ENCODE data around the gene FBN2. TPM values are rescaled to one million over a fixed set of nuclear protein-coding genes. Genes with fewer than 3 reads are reported as not detected.

Gene FBN2
- 108 and 143 TPM in 2 replicates for total RNA-seq
- 41.0 and 56.7 TPM in 2 replicates for polyA plus RNA-seq

- TF ChIP-seq CTCF (IDR thresholded peaks at IDR 0.05; ENCODE audit: poor library complexity) (no peak), EZH2 (IDR thresholded peaks at IDR 0.05; ENCODE audit: borderline replicate concordance) (no peak), EZH2phosphoT487 (IDR thresholded peaks at IDR 0.05; ENCODE audit: low read depth, severe bottlenecking, unreplicated experiment) (no peak)
- DNase-seq (ENCODE audit: low spot score), result no peak
- Histone ChIP-seq H3K9me2 (replicated peaks; ENCODE audit: insufficient read depth) (no peaks in the 10 kb centered on the region), H3K9me3 (ENCODE audit: low read depth) (no peaks in the 10 kb centered on the region), H3K4me2 (peak within 1 kb of the TSS; percentile 95), H3K27me3 (peaks cover 14% of the 10 kb centered on the region), H4K20me1 (ENCODE audit: insufficient read depth, poor library complexity, severe bottlenecking) (peaks cover 9% of the 10 kb centered on the region), H3K27ac (peak within 1 kb of the TSS; percentile 83), H3K4me1 (ENCODE audit: insufficient read depth) (peaks cover 4% of the 10 kb centered on the region), H2AFZ (peak within 1 kb of the TSS; percentile 90), H3K4me3 (peak within 1 kb of the TSS; percentile 91), H3K79me2 (peaks cover 35% of the 10 kb centered on the region), H3K36me3 (replicated peaks; ENCODE audit: insufficient read depth, low read depth) (no peaks in the 10 kb centered on the region)
- under 1% methylated on average over 22 of the region's 26 CpGs for WGBS (ENCODE audit: low lambda C conversion rate, missing lambda C conversion rate)
Observed at GRCh38 chr5:128538000-128538249, at the start of gene FBN2. Gene FBN2 (minus strand): TSS chr5:128538245. CDS start chr5:128537603, 642 bp downstream.

DNA sequence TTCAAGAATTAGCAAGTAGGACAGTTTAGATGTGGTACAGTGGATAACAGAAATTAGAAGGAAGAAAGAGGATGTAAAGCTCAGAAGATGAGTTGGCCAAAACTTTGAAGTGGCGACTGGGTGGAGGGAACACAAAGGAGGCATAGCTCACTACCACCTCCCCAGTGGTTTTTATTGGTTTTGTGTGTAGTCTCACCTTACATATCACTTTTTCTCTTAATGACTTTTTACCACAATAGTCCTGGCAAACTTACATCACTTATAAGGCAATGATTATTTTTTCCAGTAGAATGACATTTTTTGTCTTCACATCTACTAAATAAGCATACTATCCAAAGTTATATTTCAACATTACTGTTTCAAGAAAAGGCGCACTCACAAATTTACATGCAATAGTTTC, 49.2 kb upstream of the FBN2 start:
- no peak overlapping the region for H3K27ac ChIP-seq
- TF ChIP-seq CTCF (IDR thresholded peaks at IDR 0.05; ENCODE audit: poor library complexity) (no peak), EZH2 (IDR thresholded peaks at IDR 0.05; ENCODE audit: borderline replicate concordance) (no peak), EZH2phosphoT487 (IDR thresholded peaks at IDR 0.05; ENCODE audit: low read depth, severe bottlenecking, unreplicated experiment) (no peak)
- no peak overlapping the region for H2AFZ ChIP-seq
- no peaks in the 10 kb centered on the region for H3K9me2 ChIP-seq (replicated peaks; ENCODE audit: insufficient read depth)
- H4K20me1 ChIP-seq (ENCODE audit: insufficient read depth, poor library complexity, severe bottlenecking), result no peaks in the 10 kb centered on the region
- no peak overlapping the region for H3K4me2 ChIP-seq
- no peak for DNase-seq (ENCODE audit: low spot score)
- WGBS (ENCODE audit: low lambda C conversion rate, missing lambda C conversion rate), result 89% methylated on average over 2 of the region's 2 CpGs
- H3K9me3 ChIP-seq (ENCODE audit: low read depth), result no peaks in the 10 kb centered on the region
- no peaks in the 10 kb centered on the region for H3K79me2 ChIP-seq
- no peaks in the 10 kb centered on the region for H3K27me3 ChIP-seq
- no peaks in the 10 kb centered on the region for H3K4me1 ChIP-seq (ENCODE audit: insufficient read depth)
- no peaks in the 10 kb centered on the region for H3K36me3 ChIP-seq (replicated peaks; ENCODE audit: insufficient read depth, low read depth)
- no peak overlapping the region for H3K4me3 ChIP-seq

GRCh38 chr5:128586848-128587247, 48.8 kb upstream of the FBN2 start:
- 67% methylated on average over 1 of the region's 1 CpG for WGBS (ENCODE audit: low lambda C conversion rate, missing lambda C conversion rate)

More at GRCh38 chr5:128586848-128587247, 48.8 kb upstream of the FBN2 start:
- Histone ChIP-seq H3K4me3 (no peak overlapping the region), H3K4me2 (no peak overlapping the region), H4K20me1 (ENCODE audit: insufficient read depth, poor library complexity, severe bottlenecking) (no peaks in the 10 kb centered on the region), H3K27me3 (no peaks in the 10 kb centered on the region), H3K27ac (no peak overlapping the region), H2AFZ (no peak overlapping the region), H3K4me1 (ENCODE audit: insufficient read depth) (no peaks in the 10 kb centered on the region), H3K79me2 (no peaks in the 10 kb centered on the region), H3K9me2 (replicated peaks; ENCODE audit: insufficient read depth) (no peaks in the 10 kb centered on the region), H3K9me3 (ENCODE audit: low read depth) (no peaks in the 10 kb centered on the region), H3K36me3 (replicated peaks; ENCODE audit: insufficient read depth, low read depth) (no peaks in the 10 kb centered on the region)
- TF ChIP-seq EZH2phosphoT487 (IDR thresholded peaks at IDR 0.05; ENCODE audit: low read depth, severe bottlenecking, unreplicated experiment), result no peak
- no peak for TF ChIP-seq CTCF (IDR thresholded peaks at IDR 0.05; ENCODE audit: poor library complexity)
- TF ChIP-seq EZH2 (IDR thresholded peaks at IDR 0.05; ENCODE audit: borderline replicate concordance), result no peak
- DNase-seq (ENCODE audit: low spot score), result no peak
